ENCODE data around the gene RERG. TPM values are rescaled to one million over a fixed set of nuclear protein-coding genes. Genes with fewer than 3 reads are reported as not detected.

RERG gene
- total RNA-seq, 1 donor from 2014 or later, result 24.2 TPM

- no peak for DNase-seq (ENCODE audit: extremely low spot score, unreplicated experiment)
- Mint-ChIP-seq H3K4me1 (ENCODE audit: unreplicated experiment) (peaks cover 17% of the 10 kb centered on the region), H3K27ac (peak overlapping the region; percentile 30), H3K27me3 (peaks cover 7% of the 10 kb centered on the region), H3K4me3 (no peak overlapping the region), H3K9me3 (peaks cover 6% of the 10 kb centered on the region), H3K36me3 (peaks cover 37% of the 10 kb centered on the region)
- no peak for TF ChIP-seq CTCF (conservative IDR thresholded peaks at IDR 0.05)
Measured at GRCh38 chr12:15216036-15216889, 5.0 kb downstream of the RERG start.

- Mint-ChIP-seq H3K4me1 (ENCODE audit: unreplicated experiment) (peaks cover 17% of the 10 kb centered on the region), H3K4me3 (peak overlapping the region; percentile 7), H3K36me3 (peaks cover 46% of the 10 kb centered on the region), H3K9me3 (peaks cover 6% of the 10 kb centered on the region), H3K27me3 (peaks cover 3% of the 10 kb centered on the region), H3K27ac (no peak overlapping the region)
- TF ChIP-seq CTCF (conservative IDR thresholded peaks at IDR 0.05), result no peak
- no peak for DNase-seq (ENCODE audit: extremely low spot score, unreplicated experiment)
Measured at GRCh38 chr12:15214851-15215601, 6.2 kb downstream of the RERG start.

- Mint-ChIP-seq H3K27ac (no peak overlapping the region), H3K9me3 (peaks cover 9% of the 10 kb centered on the region), H3K4me3 (no peak overlapping the region), H3K36me3 (peaks cover 53% of the 10 kb centered on the region), H3K4me1 (ENCODE audit: unreplicated experiment) (peaks cover 10% of the 10 kb centered on the region), H3K27me3 (no peaks in the 10 kb centered on the region)
- DNase-seq (ENCODE audit: extremely low spot score, unreplicated experiment), result no peak
- TF ChIP-seq CTCF (conservative IDR thresholded peaks at IDR 0.05), result no peak
Measured at GRCh38 chr12:15212930-15213329, 8.3 kb downstream of the RERG start.

GRCh38 chr12:15209782-15210181, 11.4 kb downstream of the RERG start:
- Mint-ChIP-seq H3K36me3 (peaks cover 52% of the 10 kb centered on the region), H3K27ac (no peak overlapping the region), H3K9me3 (peaks cover 3% of the 10 kb centered on the region), H3K27me3 (no peaks in the 10 kb centered on the region), H3K4me1 (ENCODE audit: unreplicated experiment) (peaks cover 6% of the 10 kb centered on the region), H3K4me3 (no peak overlapping the region)
- no peak for TF ChIP-seq CTCF (conservative IDR thresholded peaks at IDR 0.05)
- DNase-seq (ENCODE audit: extremely low spot score, unreplicated experiment), result no peak

- DNase-seq (ENCODE audit: extremely low spot score, unreplicated experiment), result no peak
- Mint-ChIP-seq H3K27ac (peak overlapping the region; percentile 22), H3K27me3 (no peaks in the 10 kb centered on the region), H3K9me3 (peaks cover 3% of the 10 kb centered on the region), H3K36me3 (peaks cover 54% of the 10 kb centered on the region), H3K4me1 (ENCODE audit: unreplicated experiment) (peaks cover 6% of the 10 kb centered on the region), H3K4me3 (no peak overlapping the region)
- TF ChIP-seq CTCF (conservative IDR thresholded peaks at IDR 0.05), result no peak
Measured at GRCh38 chr12:15208871-15209656, 12.2 kb downstream of the RERG start.
